ENCODE measurements around the gene FAM50A.
"Not testable (repeated sequence)": the region's sequence is repeated elsewhere in the genome, so short reads cannot be mapped to it uniquely, and the experiment has no call there.

Gene FAM50A

DNA sequence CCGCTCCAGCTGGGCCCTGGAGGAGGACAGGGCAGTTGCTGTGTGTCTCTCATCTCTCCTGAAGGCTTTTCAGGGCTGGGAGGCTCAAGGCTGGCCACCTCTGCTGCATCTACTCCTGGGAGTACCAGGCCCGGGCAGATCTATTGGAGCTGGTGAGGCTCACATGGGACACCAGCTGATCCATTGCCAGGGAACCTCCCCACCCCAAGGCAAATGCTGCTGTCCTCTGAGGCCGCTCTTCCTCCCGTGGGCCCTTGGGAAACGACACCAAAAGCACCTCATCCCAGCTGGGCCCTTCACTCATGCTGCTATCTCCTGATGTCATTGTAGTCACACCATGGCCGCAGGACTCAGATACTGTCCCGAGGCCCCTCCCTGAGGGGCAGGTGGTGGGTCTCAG lies 38.8 kb downstream of the FAM50A start:
- no peak for DNase-seq (ENCODE audit: low read depth in 2 of 2)

DNA sequence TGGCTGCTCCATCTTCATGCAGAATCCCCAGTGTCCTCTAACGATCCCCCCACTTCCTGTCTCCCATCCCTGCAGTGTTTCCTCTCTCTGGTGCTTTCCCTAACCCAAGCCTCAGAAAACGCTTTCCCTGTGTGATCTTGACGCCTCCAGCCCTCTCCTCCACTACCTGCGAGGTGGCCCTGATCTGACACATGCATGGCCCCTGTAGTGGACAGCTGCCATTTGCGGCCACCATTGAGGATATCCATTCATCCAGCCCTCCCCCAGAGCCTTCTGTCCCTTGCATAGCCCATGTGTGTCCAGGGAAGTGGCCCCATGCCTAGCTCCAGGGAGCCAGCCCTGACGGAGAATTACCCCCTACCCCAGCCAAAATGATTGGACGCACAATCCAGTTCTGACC lies 39.4 kb downstream of the FAM50A start:
- no peak for DNase-seq (ENCODE audit: low read depth in 2 of 2)

DNA sequence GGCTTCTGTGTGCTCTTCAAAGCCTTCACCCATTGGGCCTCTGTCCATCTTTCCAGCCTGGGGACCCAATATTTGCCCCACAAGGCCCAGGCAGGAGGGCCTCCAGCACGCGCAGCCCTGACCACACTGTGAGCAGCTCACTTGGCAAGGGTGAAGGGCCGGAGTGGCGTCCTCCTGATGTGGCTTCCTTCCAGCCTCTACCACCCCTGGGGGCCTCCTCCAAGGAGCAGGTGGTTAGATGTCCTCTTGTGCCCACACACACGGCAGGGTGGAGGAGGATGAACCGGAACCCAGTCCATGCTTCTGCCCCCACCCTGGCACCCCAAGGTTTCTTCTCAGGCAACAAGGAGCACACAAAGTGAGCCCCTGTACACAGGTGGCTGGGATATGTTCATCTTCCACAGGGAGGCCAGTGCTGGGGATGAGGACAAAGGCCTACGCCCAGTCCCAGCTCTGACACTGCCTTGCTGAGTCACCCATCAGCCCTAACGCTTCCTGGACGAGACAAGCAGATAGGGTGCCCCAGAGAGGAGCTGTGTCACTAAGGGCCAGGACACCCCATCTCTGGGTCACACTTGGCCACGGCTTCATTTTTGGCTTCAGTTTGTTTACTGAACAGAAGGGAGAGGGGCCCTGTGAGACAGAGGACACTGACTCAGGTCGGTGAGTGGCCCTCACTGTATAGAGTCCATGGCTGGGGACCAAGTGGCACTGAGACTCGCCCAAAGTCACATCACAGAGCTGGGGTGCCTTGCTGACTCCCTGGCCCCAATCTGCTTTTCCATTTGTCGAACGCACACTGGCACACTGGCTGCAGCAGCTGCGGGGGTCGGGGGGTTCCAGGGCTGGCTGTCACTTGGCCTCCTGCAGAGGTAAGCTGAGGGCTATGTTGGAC lies 40.6 kb downstream of the FAM50A start:
- no peak for DNase-seq (ENCODE audit: low read depth in 2 of 2)

DNA sequence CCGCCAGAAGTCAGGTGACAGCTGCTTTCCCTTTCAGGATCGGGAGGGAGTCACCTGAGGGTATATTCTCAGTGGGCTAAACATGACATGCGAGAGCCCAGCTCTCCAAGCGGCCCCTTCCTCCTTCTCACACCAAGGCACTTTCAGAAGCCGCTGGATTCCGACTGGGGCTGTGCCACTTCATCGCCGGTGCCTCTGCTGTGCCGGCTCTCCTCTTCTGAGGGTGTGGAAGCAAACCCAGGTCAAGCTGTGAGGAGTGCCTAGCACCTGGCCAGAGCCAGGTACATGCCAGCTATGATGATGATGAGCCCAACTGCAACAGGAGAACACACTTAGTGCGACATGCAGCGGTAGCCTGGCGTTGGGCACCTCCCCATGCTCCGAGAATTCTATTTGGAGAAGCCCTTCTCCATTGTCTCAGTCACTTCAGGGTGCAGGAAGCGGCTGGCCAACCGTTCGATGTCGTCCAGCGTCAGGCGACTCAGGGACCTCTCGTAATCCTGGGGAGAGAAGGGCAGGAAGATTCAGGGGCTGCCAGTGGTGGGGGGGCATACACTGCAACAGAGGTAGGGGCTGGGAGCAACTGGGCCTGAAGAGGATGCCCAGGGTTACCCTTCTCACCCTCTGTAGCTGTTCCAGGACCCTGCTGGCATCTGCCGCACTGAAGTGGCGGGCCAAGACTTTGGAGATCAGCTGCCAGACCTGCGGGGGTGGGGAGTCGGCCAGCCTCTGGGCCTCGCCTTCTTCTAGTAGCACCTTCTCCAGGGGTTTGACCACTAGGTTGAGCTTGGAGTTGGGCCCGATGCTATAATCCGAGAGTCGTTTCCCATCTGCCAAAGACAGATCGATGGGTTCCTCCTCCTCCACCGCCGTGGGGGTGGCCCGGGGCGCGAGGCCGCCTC lies 41.5 kb downstream of the FAM50A start:
- DNase-seq (ENCODE audit: low read depth in 2 of 2), result no peak

DNA sequence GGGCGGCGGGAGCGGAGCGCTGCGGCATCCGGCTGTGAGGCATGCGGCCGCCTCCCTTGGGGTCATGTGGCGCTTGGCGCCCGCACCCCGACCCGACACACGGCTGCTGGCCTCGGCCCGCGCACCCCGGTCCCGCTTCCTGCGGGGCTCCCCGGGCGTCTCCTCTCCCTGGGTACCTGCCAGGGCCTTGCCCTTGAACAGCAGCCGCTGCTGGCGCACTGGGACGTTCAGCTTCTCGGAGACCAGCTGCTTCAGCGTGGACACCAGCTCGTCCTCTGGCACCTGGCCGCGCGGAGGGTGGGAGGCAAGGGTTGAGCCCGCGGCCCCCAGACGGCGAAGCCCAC lies 42.1 kb downstream of the FAM50A start:
- no peak for DNase-seq (ENCODE audit: low read depth in 2 of 2)

DNA sequence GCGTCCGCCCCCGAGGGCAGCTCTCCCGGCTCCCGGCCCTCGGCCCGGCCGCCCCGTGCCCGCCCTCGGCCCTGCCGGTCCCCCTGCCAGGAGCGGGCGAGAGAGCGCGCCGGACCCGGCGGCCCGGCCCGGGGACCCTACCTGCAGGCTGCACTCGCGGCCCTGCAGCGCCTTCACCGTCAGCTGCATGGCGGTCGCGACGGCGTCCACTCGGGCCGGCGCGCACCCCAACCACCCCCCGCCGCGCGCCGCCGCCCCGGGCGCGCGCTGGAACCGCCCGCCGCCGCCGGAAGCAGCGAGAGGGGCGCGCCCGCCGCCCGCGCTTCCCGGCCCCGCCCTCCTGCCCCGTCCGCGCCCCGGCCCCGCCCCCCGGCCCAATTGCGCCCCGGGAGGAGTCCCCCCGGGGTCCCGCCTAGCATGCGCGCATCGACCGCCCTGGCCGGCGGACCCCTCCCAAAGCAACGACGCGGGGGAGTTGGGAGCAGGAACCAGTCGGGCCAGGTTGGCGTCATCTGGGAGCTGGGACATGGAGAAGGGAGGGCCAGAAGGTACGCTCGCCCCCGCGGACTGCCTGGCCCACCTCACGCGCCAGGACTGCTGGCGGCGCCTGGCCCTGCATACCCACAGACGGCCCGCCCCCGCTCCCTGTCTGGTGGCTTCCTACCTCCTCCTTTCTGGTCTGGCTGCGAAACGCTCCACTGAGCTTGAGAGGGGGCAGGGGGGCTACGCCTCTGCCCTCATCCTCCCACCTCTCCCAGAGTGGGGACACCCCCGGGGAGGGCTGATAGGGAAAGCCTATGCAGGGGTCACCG lies 42.7 kb downstream of the FAM50A start, which contains the start of gene UBL4A:
Gene UBL4A, minus strand, starts transcription at position 220 of the 812 bp plus-strand sequence. Its CDS starts 31 bp downstream, at position 189.
- no peak for DNase-seq (ENCODE audit: low read depth in 2 of 2)

DNA sequence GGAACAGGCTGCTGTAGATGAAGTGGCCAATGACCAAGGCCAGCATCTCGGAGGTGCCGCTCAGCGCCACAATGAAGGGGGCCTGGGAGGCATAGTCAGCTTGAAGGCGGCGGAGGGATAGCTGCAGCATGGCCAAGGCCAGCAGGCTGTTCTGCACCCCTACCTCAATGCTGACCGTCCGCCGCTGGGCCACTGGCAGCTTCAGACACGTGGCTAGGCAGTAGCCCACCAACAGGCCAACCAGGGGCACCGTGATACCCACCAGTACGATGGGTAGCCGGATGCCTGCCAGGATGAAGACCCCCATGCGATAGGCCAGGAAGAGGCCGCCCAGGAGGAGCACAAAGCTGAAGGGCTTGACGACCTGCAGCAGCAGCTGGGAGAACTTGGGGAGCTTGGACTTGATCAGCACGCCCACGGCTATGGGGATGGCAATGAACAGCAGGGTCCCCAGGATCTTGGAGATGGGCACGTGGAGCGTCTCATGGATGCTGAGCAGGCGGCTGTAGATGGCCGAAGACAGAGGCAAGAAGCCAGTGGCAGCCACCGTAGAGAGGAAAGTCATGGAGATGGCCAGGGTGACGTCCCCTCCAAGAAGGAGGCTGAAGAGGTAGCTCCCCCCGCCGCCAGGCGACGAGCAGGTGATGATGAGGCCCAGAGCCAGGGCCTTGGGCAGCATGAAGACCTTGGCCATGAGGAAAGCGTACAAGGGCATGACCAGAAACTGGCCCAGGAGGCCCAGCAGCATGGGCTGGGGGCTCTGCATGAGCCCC lies 43.8 kb downstream of the FAM50A start:
- no peak for DNase-seq (ENCODE audit: low read depth in 2 of 2)

DNA sequence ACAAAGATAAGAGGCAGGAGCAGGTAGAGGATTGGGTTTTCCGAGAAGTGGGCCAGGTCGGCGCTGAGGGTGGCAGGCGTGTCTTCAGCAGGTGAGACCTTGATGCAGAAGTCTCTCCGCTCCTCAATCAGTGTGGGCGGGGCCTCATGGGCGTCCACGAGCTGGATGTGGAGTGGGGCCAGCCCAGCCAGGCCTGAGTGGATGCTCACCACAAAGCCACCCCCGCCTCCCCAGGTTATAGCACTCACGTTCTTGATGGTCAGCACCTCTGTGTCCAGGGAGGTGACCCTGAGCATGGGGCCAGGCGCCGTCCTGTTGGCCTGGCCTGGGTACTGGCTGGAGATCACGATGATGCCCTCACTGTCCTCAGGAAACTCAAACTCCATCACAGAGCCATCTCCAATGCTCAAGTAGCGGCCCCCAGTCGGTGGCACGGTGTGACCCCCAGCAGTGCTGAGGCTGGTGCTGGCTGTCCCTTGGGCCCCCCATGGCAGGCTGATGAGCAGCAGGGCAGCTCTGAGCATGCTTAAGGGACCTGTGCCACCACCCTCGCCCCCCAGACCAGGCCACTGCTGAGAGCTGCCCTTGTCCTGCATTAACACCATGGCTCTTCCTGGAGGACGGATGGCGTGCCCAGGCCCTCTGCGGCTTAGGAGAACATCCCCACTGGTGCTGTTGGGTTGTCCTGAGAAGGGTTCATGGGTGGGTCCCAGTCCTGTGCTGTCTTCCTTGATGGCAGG lies 44.6 kb downstream of the FAM50A start:
- no peak for DNase-seq (ENCODE audit: low read depth in 2 of 2)

DNA sequence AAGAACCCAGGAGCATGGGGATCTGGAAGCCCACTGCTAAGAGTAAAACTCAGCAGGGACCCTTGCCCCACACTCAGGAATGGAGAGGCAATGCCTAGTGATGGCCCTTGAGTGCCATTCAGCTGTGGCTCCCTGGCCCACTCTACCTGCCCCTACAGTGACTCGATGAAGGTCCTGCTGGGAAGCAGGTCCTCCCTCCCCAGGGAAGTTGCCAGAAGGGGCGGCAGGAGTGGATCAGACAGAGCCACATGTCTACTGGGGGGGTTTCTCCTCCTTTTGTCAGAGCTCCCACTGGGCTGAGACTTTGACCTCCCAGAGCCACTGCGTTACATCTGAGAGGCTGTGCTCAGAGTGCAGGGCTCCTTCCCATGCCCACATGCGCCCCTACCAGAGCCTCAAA lies 45.2 kb downstream of the FAM50A start:
- DNase-seq (ENCODE audit: low read depth in 2 of 2), result no peak

DNA sequence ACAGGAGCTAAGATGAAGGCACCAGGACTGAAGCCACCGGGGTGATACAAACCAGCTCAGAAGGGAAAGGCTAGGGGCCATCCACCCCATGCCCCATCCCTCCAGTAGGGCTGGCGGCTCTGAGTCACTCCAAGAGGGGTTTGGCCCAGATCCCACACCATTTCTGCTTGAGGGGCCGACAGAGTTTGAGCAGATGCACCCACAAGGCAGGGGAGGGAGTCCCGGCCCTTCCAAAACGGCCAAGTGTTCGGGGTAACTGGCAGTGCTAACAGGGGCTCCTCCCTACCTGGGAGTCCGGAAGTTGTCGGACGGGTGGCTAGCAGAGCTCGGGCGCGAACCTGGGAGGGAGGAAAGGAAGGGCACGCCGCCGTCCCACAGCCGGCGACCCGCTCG lies 46.1 kb downstream of the FAM50A start:
- DNase-seq (ENCODE audit: low read depth in 2 of 2), result no peak

DNA sequence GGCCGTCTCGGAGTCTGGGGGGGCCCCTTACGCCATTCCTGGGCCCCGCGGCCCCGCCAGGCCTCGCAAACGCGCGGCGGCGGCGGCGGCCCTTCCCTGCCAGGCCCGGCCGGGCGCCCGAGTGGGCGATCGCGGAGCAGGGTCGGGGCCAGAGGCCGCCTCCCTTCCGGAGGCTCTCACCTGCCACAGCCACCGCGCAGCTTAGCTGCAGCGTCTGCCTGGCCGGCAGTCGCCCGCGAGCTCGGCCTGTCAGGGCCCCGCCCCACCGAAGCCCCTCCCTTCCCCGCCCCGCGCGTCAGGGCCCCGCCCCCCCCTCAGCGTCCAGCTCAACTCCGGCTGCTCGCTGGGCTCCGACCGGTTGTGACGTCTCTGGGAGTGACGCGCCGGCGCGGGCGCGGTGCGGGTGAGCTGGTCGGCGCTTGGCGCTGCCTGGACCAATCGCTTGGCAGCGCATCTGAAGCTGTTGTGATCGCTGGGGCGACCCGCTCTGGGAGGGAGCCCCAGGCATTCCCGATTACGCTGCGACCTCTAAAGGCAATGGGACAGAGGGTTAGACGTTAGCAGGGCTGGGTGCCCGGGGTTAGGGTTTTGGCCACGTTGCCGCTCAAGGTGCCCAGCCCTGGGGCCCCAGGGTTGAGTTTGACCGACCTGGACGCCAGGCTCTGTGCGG lies 46.6 kb downstream of the FAM50A start, which contains the start of gene SLC10A3:
Gene SLC10A3, minus strand, starts transcription at position 216 of the 670 bp plus-strand sequence. CDS start 1,689 bp downstream, outside the sequence.
- peak; percentile 67 to 72 for DNase-seq (ENCODE audit: low read depth in 2 of 2)

DNA sequence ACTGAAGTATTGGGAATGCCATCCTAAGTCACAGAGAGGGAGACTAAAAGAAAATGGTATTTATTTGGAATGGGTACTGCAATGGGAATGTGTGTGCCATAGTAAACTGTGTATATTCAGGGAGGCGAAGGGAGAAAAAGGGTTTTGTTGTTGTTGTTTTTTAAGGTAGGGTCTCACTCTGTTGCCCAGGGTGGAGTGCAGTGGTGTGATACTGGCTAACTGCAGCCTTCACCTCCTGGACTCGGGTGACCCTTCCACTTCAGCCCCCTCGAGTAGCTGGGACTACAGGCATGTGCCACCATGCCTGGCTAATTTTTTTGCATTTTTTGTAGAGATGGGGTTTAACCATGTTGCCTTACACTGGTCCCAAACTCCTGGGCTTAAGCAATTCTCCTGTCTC lies 50.8 kb downstream of the FAM50A start:
- DNase-seq (ENCODE audit: low read depth in 2 of 2), result no peak

DNA sequence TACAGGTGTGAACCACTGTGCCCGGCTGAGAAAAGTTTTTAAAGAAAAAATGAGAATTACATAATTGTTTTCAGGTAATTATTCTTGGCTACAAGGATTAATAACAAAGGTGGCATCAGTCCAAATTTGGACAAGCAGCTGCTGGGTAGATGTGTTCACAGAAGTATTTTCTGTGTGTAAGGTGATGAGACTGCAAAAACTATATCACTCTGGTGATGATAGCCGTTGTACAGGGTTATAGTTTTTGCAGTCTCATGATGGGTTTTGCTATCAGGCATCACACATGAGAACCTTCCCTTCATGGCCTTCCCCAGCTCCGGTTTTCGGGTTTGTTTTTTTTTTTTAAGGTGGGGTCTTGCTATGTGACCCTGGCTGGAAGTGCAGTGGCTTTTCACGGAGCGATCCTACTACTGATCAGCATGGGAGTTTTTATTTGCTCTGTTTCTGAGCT lies 51.6 kb downstream of the FAM50A start:
- no peak for DNase-seq (ENCODE audit: low read depth in 2 of 2)

DNA sequence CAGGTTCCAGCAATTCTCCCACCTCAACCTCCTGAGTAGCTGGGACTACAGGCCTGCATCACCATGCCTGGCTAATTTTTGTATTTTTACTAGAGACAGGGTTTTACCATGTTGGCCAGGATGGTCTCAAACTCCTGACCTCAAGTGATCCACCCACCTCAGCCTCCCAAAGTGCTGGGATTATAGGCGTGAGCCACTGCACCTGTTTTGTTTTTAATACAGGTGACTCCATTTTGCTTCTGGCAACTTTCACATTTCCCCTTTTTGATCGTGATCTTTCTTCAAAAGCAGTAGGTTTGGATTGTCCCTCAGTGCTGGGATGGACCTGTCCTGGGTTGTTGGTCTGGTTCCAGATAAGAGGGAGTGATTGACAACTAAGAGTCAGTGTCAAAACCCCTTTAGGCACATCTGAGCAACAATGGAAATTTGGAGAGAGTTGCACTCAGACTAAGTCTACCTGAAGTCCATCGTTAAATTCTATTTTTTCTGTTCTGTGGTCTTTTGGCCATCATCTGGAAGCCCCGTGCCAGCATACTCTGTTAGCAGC lies 52.7 kb downstream of the FAM50A start:
- not testable (repeated sequence) for DNase-seq (ENCODE audit: low read depth in 2 of 2)

Data from stimulated activated CD8-positive, alpha-beta memory T cell treated with anti-CD3 and anti-CD28 coated beads, Interleukin-7, amount 100 ng/mL, for 1 hour (primary cell).